ENCODE measurements around the gene DNASE2B.

The DNASE2B gene

GRCh38 chr1:84374991-84375696 is 23.1 kb upstream of the DNASE2B start:
- Histone ChIP-seq H3K9ac (ENCODE audit: insufficient read length, low read depth) (no peak overlapping the region), H3K36me3 (ENCODE audit: insufficient read depth, insufficient read length, low read length) (no peaks in the 10 kb centered on the region), H3K27me3 (ENCODE audit: insufficient read depth, insufficient read length) (no peaks in the 10 kb centered on the region), H3K4me1 (ENCODE audit: insufficient read depth, insufficient read length) (no peaks in the 10 kb centered on the region), H3K9me3 (ENCODE audit: insufficient read depth, low read length) (no peaks in the 10 kb centered on the region), H3K4me3 (ENCODE audit: insufficient read length, low read depth) (no peak overlapping the region)
- no peak for DNase-seq (ENCODE audit: low read depth, low spot score)
- no peak for TF ChIP-seq ZNF274 (IDR thresholded peaks at IDR 0.05; ENCODE audit: low read depth, low read length)
- no peak for TF ChIP-seq YY1 (IDR thresholded peaks at IDR 0.05; ENCODE audit: insufficient read depth, insufficient read length)
- no peak for TF ChIP-seq SUZ12 (IDR thresholded peaks at IDR 0.05; ENCODE audit: extremely low read depth, insufficient read depth, insufficient read length)

DNA sequence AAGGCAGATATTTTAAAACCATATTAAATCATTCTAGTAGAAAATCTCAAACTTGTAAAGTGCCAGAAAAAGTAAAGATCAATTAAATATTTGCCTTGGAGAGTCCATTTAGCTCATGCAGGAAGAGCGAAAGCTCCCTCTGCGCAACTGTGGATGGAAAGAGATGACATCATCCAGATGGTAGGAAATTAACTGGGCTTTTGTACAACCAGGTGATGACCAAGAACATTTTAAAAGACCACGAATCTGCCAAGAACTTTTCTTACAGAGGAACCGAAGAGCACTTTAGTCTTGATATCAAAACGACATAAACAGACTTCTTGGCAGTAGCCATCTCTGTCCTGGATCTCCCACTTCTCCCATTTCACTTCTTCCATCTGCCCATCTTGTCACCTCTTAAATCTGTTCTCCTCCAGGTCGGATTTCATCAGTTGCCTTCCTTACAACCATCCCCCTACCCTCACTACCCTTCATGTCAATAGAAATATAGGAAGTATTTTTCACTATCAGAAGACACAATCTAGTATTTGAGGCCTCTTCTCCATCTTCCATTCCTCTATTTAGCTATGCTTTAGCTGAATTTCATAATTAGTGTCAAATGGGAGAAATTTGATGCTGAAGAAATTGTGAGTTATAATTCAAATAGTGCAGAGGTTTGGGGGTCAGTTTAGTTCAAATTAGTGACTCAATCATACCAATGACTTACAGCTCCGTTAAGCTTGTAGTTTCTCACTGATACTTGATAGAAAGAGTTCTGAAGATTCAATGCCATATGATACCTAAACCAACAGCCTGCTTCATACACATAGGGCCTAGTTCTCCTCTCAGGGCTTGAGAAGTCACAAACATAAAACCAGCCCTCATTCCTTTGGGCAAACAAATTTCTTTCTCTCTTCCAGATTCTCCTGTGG is 22.0 kb upstream of the DNASE2B start:
- Histone ChIP-seq H3K4me3 (ENCODE audit: insufficient read length, low read depth) (no peak overlapping the region), H3K9ac (ENCODE audit: insufficient read length, low read depth) (no peak overlapping the region), H3K27me3 (ENCODE audit: insufficient read depth, insufficient read length) (no peaks in the 10 kb centered on the region), H3K9me3 (ENCODE audit: insufficient read depth, low read length) (no peaks in the 10 kb centered on the region), H3K4me1 (ENCODE audit: insufficient read depth, insufficient read length) (no peaks in the 10 kb centered on the region), H3K36me3 (ENCODE audit: insufficient read depth, insufficient read length, low read length) (no peaks in the 10 kb centered on the region)
- TF ChIP-seq YY1 (IDR thresholded peaks at IDR 0.05; ENCODE audit: insufficient read depth, insufficient read length) (no peak), ZNF274 (IDR thresholded peaks at IDR 0.05; ENCODE audit: low read depth, low read length) (no peak), SUZ12 (IDR thresholded peaks at IDR 0.05; ENCODE audit: extremely low read depth, insufficient read depth, insufficient read length) (no peak)
- DNase-seq (ENCODE audit: low read depth, low spot score), result no peak

- TF ChIP-seq SUZ12 (IDR thresholded peaks at IDR 0.05; ENCODE audit: extremely low read depth, insufficient read depth, insufficient read length), result no peak
- no peak for TF ChIP-seq ZNF274 (IDR thresholded peaks at IDR 0.05; ENCODE audit: low read depth, low read length)
- no peak for TF ChIP-seq YY1 (IDR thresholded peaks at IDR 0.05; ENCODE audit: insufficient read depth, insufficient read length)
- H3K9me3 ChIP-seq (ENCODE audit: insufficient read depth, low read length), result no peaks in the 10 kb centered on the region
- H3K27me3 ChIP-seq (ENCODE audit: insufficient read depth, insufficient read length), result no peaks in the 10 kb centered on the region
- H3K4me3 ChIP-seq (ENCODE audit: insufficient read length, low read depth), result no peak overlapping the region
- H3K36me3 ChIP-seq (ENCODE audit: insufficient read depth, insufficient read length, low read length), result no peaks in the 10 kb centered on the region
- no peaks in the 10 kb centered on the region for H3K4me1 ChIP-seq (ENCODE audit: insufficient read depth, insufficient read length)
- no peak for DNase-seq (ENCODE audit: low read depth, low spot score)
- H3K9ac ChIP-seq (ENCODE audit: insufficient read length, low read depth), result no peak overlapping the region
These were observed 20.7 kb upstream of the DNASE2B start for GRCh38 chr1:84377480-84378095.

DNA sequence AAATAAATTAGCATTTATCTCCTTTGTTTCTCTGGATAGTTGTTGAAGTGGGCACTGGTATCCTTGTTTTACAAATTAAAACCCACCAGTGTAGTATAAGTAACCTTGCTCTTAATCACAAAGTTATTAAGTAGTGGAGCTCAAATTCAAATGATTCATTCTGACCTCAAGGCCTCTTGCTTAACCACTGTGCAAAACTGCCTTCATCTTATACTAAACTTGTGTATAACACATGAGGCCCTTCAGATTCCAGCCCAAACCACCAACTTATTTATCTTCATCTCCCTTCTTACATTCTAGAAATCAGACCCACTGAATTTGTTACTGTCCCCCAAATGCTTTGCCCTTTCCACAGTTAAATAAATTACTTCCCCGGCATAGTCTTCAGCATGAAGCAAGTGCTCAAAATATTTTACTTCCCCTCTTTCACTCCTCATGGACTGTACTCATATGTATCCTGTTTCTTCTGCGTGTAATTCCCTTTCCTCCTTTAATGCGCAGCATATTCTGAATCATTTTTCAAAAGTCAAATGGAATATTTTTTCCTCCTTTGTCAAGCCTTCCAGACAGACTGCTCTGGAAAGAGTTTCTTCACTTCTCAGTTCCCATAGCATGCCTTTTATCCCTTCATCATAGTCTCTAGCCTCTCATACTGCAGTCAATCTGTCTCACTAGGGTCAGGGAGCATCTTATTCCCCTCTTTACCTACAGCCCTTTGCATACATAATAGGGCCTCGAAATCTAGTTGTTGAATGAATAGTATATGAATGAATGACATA is 19.0 kb upstream of the DNASE2B start:
- H3K9me3 ChIP-seq (ENCODE audit: insufficient read depth, low read length), result no peaks in the 10 kb centered on the region
- no peaks in the 10 kb centered on the region for H3K4me1 ChIP-seq (ENCODE audit: insufficient read depth, insufficient read length)
- no peak overlapping the region for H3K4me3 ChIP-seq (ENCODE audit: insufficient read length, low read depth)
- no peak for DNase-seq (ENCODE audit: low read depth, low spot score)
- H3K36me3 ChIP-seq (ENCODE audit: insufficient read depth, insufficient read length, low read length), result no peaks in the 10 kb centered on the region
- TF ChIP-seq ZNF274 (IDR thresholded peaks at IDR 0.05; ENCODE audit: low read depth, low read length) (no peak), SUZ12 (IDR thresholded peaks at IDR 0.05; ENCODE audit: extremely low read depth, insufficient read depth, insufficient read length) (no peak), YY1 (IDR thresholded peaks at IDR 0.05; ENCODE audit: insufficient read depth, insufficient read length) (no peak)
- H3K9ac ChIP-seq (ENCODE audit: insufficient read length, low read depth), result no peak overlapping the region
- H3K27me3 ChIP-seq (ENCODE audit: insufficient read depth, insufficient read length), result no peaks in the 10 kb centered on the region

DNA sequence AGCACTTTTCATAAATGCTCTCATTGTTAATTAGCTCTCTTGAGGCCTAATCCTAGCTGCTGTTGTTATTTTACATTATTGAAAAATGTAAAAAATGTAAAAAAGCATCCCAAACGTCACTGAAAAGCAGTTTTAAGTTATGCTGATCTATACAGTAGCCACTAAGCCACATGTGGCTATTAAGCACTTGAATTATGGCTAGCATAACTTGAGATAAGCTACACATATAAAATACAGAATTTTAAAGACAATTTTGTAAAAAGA is 18.4 kb upstream of the DNASE2B start:
- DNase-seq (ENCODE audit: low read depth, low spot score), result no peak
- H3K36me3 ChIP-seq (ENCODE audit: insufficient read depth, insufficient read length, low read length), result no peaks in the 10 kb centered on the region
- H3K4me1 ChIP-seq (ENCODE audit: insufficient read depth, insufficient read length), result no peaks in the 10 kb centered on the region
- H3K4me3 ChIP-seq (ENCODE audit: insufficient read length, low read depth), result no peak overlapping the region
- no peaks in the 10 kb centered on the region for H3K9me3 ChIP-seq (ENCODE audit: insufficient read depth, low read length)
- no peak for TF ChIP-seq SUZ12 (IDR thresholded peaks at IDR 0.05; ENCODE audit: extremely low read depth, insufficient read depth, insufficient read length)
- no peak for TF ChIP-seq YY1 (IDR thresholded peaks at IDR 0.05; ENCODE audit: insufficient read depth, insufficient read length)
- no peak for TF ChIP-seq ZNF274 (IDR thresholded peaks at IDR 0.05; ENCODE audit: low read depth, low read length)
- H3K27me3 ChIP-seq (ENCODE audit: insufficient read depth, insufficient read length), result no peaks in the 10 kb centered on the region
- H3K9ac ChIP-seq (ENCODE audit: insufficient read length, low read depth), result no peak overlapping the region

DNA sequence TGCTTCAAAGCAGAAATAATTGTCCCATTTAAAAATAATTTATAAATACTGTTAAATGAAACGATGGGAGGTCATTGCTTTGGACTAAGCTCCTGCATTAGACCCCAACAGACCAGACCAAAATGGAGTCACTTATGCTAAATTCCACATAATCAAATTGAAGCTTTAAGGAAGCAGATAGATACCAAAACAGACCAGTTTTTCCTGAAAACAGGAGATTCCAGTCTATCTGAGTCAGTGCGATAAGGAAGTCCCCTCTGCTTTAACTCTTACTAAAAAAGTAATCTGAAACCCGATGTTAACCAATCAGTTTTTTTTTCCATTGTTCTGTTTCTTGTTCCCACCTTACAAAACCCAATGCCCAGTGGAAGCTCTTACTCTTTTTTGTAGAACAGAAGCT is 16.2 kb upstream of the DNASE2B start:
- Histone ChIP-seq H3K4me1 (ENCODE audit: insufficient read depth, insufficient read length) (no peaks in the 10 kb centered on the region), H3K9me3 (ENCODE audit: insufficient read depth, low read length) (no peaks in the 10 kb centered on the region), H3K9ac (ENCODE audit: insufficient read length, low read depth) (no peak overlapping the region), H3K36me3 (ENCODE audit: insufficient read depth, insufficient read length, low read length) (no peaks in the 10 kb centered on the region), H3K27me3 (ENCODE audit: insufficient read depth, insufficient read length) (no peaks in the 10 kb centered on the region), H3K4me3 (ENCODE audit: insufficient read length, low read depth) (no peak overlapping the region)
- DNase-seq (ENCODE audit: low read depth, low spot score), result no peak
- TF ChIP-seq ZNF274 (IDR thresholded peaks at IDR 0.05; ENCODE audit: low read depth, low read length) (no peak), SUZ12 (IDR thresholded peaks at IDR 0.05; ENCODE audit: extremely low read depth, insufficient read depth, insufficient read length) (no peak), YY1 (IDR thresholded peaks at IDR 0.05; ENCODE audit: insufficient read depth, insufficient read length) (no peak)

Measured in NT2/D1 (cell line).